Choroid plexus epithelial cell (primary cell): ENCODE data around the gene CCNB1.
"Not testable (repeated sequence)": the region's sequence is repeated elsewhere in the genome, so short reads cannot be mapped to it uniquely, and the experiment has no call there.

Experiments
- DNase-seq: peaks from one replicate; pipeline ENCODE4 v3.0.0-alpha.2; 2010; ENCODE audit warnings: low read depth
- H3K4me3 ChIP-seq: 2 replicates; pipeline ENCODE4 v1.5.1; 2011; ENCODE audit warnings: low read depth, mild to moderate bottlenecking, control low read depth, low read length, moderate library complexity
- CTCF ChIP-seq: conservative IDR thresholded peaks from 2 replicates; pipeline ENCODE4 v1.5.1; 2011; ENCODE audit warnings: low read depth, mild to moderate bottlenecking, control low read depth, inconsistent platforms, low read length, moderate library complexity

Gene CCNB1

GRCh38 chr5:69209602-69210001, 42.7 kb downstream of the CCNB1 start:
- no peak for TF ChIP-seq CTCF
- DNase-seq = peak; percentile 66
- no peak overlapping the region for H3K4me3 ChIP-seq

GRCh38 chr5:69211200-69211599, 44.2 kb downstream of the CCNB1 start:
- TF ChIP-seq CTCF = no peak
- DNase-seq = no peak
- no peak overlapping the region for H3K4me3 ChIP-seq

- no peak overlapping the region for H3K4me3 ChIP-seq
- TF ChIP-seq CTCF = no peak
- no peak for DNase-seq
Measured at GRCh38 chr5:69212022-69212421, 45.1 kb downstream of the CCNB1 start.

- no peak for TF ChIP-seq CTCF
- no peak overlapping the region for H3K4me3 ChIP-seq
- DNase-seq = peak; percentile 65
Measured at GRCh38 chr5:69213513-69214215, 46.7 kb downstream of the CCNB1 start.

GRCh38 chr5:69217151-69217511, 50.2 kb downstream of the CCNB1 start:
- DNase-seq = no peak

GRCh38 chr5:69217548-69218526, 50.9 kb downstream of the CCNB1 start:
- peak; percentile 30 for TF ChIP-seq CTCF
- peak; percentile 95 for DNase-seq
- H3K4me3 ChIP-seq = peak overlapping the region; percentile 100

More at GRCh38 chr5:69217151-69217511, 50.2 kb downstream of the CCNB1 start:
- no peak for TF ChIP-seq CTCF
- H3K4me3 ChIP-seq = peak overlapping the region; percentile 100

GRCh38 chr5:69219939-69220338, 53.0 kb downstream of the CCNB1 start:
- no peak for TF ChIP-seq CTCF
- H3K4me3 ChIP-seq = no peak overlapping the region
- DNase-seq = no peak

GRCh38 chr5:69220371-69220770, 53.4 kb downstream of the CCNB1 start:
- DNase-seq, H3K4me3 ChIP-seq: not testable (repeated sequence)

- not testable (repeated sequence) for DNase-seq, H3K4me3 ChIP-seq
Measured at GRCh38 chr5:69220833-69221232, 53.9 kb downstream of the CCNB1 start.
